H1 (cell line): ENCODE data around the gene ACTR3C. TPM values are rescaled to one million over a fixed set of nuclear protein-coding genes. Genes with fewer than 3 reads are reported as not detected.

Experiments used
- CTCF ChIA-PET: fragments of 300-600 bp; sonication (Branson Sonifier 250); formaldehyde crosslinking; loops from one replicate; lab custom pipeline; 2021; ENCODE audit not compliant: partially characterized antibody; lab: Charles Lee
- POLR2A ChIA-PET: fragments of 300-600 bp; sonication (Branson Sonifier 250); formaldehyde crosslinking; loops from one replicate; lab custom pipeline; 2021; ENCODE audit warnings: inconsistent platforms; ENCODE audit not compliant: partially characterized antibody; lab: Charles Lee
- DNase-seq, 2 experiments: peaks; one replicate each; pipeline versions ENCODE4 v3.0.0 to v3.0.0-alpha.2; 2010 to 2022; ENCODE audit warnings: low spot score in 2 of 2, low read depth in 1 of 2, mixed read lengths in 1 of 2
- FAIRE-seq: peaks from 2 replicates; lab custom pipeline; 2011; peaks lifted over from hg19 to GRCh38; lab: Jason Lieb, UNC
- H2AFZ ChIP-seq: 2 replicates; pipeline ENCODE4 v1.8.1; 2012; ENCODE audit warnings: low read length, inconsistent platforms
- H2AK5ac ChIP-seq: 2 replicates; pipeline ENCODE4 v1.6.1; 2013; ENCODE audit warnings: low read depth, low read length
- H2BK120ac ChIP-seq: replicated peaks from 2 replicates; pipeline ENCODE3; 2013; ENCODE audit warnings: low read depth, low read length, inconsistent platforms
- H2BK12ac ChIP-seq: 2 replicates; pipeline ENCODE4 v1.6.1; 2013; ENCODE audit warnings: low read depth, low read length
- H2BK15ac ChIP-seq: 2 replicates; pipeline ENCODE4 v1.6.1; 2013; ENCODE audit warnings: low read length
- H2BK20ac ChIP-seq: 2 replicates; pipeline ENCODE4 v1.6.1; 2013; ENCODE audit warnings: low read length
- H2BK5ac ChIP-seq: 2 replicates; pipeline ENCODE4 v1.6.1; 2013; ENCODE audit warnings: low read depth, low read length
- H3K14ac ChIP-seq: 2 replicates; pipeline ENCODE4 v1.6.1; 2013; ENCODE audit warnings: inconsistent platforms; ENCODE audit not compliant: insufficient read length
- H3K18ac ChIP-seq: 2 replicates; pipeline ENCODE4 v1.6.1; 2013; ENCODE audit warnings: low read length; ENCODE audit errors: extremely low read depth
- H3K23ac ChIP-seq: 2 replicates; pipeline ENCODE4 v1.6.1; 2013; ENCODE audit warnings: inconsistent platforms; ENCODE audit not compliant: insufficient read length
- H3K23me2 ChIP-seq: 2 replicates; pipeline ENCODE4 v1.6.1; 2013; ENCODE audit warnings: low read depth, low read length
- H3K27ac ChIP-seq: 2 replicates; pipeline ENCODE4 v1.6.1; 2011; ENCODE audit warnings: low read depth, low read length, inconsistent platforms
- H3K27me3 ChIP-seq, 4 experiments: replicated peaks in 1 of 4; 1 replicate in 1 of 4; 2 replicates in 3 of 4; pipeline versions ENCODE4 v1.6.1 to v1.8.1; 2011 to 2013; ENCODE audit warnings: low read length in 3 of 4, mild to moderate bottlenecking in 3 of 4, inconsistent platforms in 2 of 4, mixed read lengths in 2 of 4, moderate library complexity in 1 of 4; ENCODE audit not compliant: control insufficient read depth in 3 of 4, insufficient read depth in 3 of 4; ENCODE audit errors: extremely low read depth in 1 of 4
- H3K36me3 ChIP-seq, 4 experiments: 2 replicates each; pipeline versions ENCODE4 v1.6.1 to v1.8.1; 2011 to 2013; ENCODE audit warnings: mild to moderate bottlenecking in 4 of 4, low read length in 3 of 4, moderate library complexity in 2 of 4, control low read depth in 1 of 4, inconsistent platforms in 1 of 4; ENCODE audit not compliant: insufficient read depth in 4 of 4, control insufficient read depth in 2 of 4
- H3K4ac ChIP-seq: replicated peaks from 2 replicates; pipeline ENCODE3; 2013; ENCODE audit warnings: low read length, low read depth, mixed read lengths, inconsistent platforms; ENCODE audit not compliant: insufficient read length
- H3K4me1 ChIP-seq, 4 experiments: replicated peaks in 1 of 4; 1 replicate in 1 of 4; 2 replicates in 3 of 4; pipeline versions ENCODE4 v1.6.1 to v1.8.1; 2011 to 2013; ENCODE audit warnings: low read length in 3 of 4, inconsistent platforms in 2 of 4, mixed read lengths in 1 of 4; ENCODE audit not compliant: insufficient read depth in 4 of 4, control insufficient read depth in 3 of 4
- H3K4me2 ChIP-seq, 2 experiments: 2 replicates each; pipeline versions ENCODE4 v1.6.1 to v1.8.1; 2011 to 2013; ENCODE audit warnings: low read depth in 2 of 2, low read length in 2 of 2, control low read depth in 1 of 2, inconsistent platforms in 1 of 2, mild to moderate bottlenecking in 1 of 2; ENCODE audit not compliant: insufficient read depth in 1 of 2
- H3K4me3 ChIP-seq, 4 experiments: fragments of 200-600, 300-600 bp in 1 of 4; sonication (generic), shearing (Covaris generic), sonication (Bioruptor Twin) in 1 of 4; 2 replicates each; pipeline versions ENCODE4 v1.5.1 to v1.8.1; 2011 to 2016; ENCODE audit warnings: low read length in 4 of 4, low read depth in 3 of 4, control low read depth in 2 of 4, inconsistent platforms in 2 of 4, mild to moderate bottlenecking in 2 of 4, mixed read lengths in 1 of 4, moderate library complexity in 1 of 4; ENCODE audit not compliant: insufficient read depth in 2 of 4; ENCODE audit errors: extremely low read depth in 1 of 4
- H3K56ac ChIP-seq: replicated peaks from 2 replicates; pipeline ENCODE3; 2013; ENCODE audit warnings: low read depth, mild to moderate bottlenecking, mixed read lengths, low read length, inconsistent platforms; ENCODE audit not compliant: insufficient read length
- H3K79me1 ChIP-seq: 2 replicates; pipeline ENCODE4 v1.6.1; 2013; ENCODE audit warnings: low read depth, low read length, control low read depth
- H3K79me2 ChIP-seq, 2 experiments: 2 replicates each; pipeline versions ENCODE4 v1.6.1 to v1.8.1; 2012 to 2013; ENCODE audit warnings: low read length in 2 of 2, mild to moderate bottlenecking in 2 of 2, inconsistent platforms in 1 of 2; ENCODE audit not compliant: insufficient read depth in 2 of 2, control insufficient read depth in 1 of 2
- H3K9ac ChIP-seq, 4 experiments: replicated peaks in 1 of 4; 1 replicate in 1 of 4; 2 replicates in 3 of 4; pipeline versions ENCODE4 v1.6.1 to v1.8.1; 2011 to 2013; ENCODE audit warnings: low read depth in 3 of 4, low read length in 3 of 4, control low read depth in 2 of 4, mild to moderate bottlenecking in 2 of 4, moderate library complexity in 2 of 4, inconsistent platforms in 1 of 4; ENCODE audit errors: extremely low read depth in 1 of 4
- H3K9me3 ChIP-seq, 2 experiments: 2 replicates each; pipeline versions ENCODE4 v1.6.1 to v1.8.1; 2012 to 2013; ENCODE audit warnings: mild to moderate bottlenecking in 2 of 2, moderate library complexity in 2 of 2, control low read depth in 1 of 2, inconsistent platforms in 1 of 2, low read depth in 1 of 2, low read length in 1 of 2, mixed read lengths in 1 of 2; ENCODE audit not compliant: insufficient read depth in 2 of 2
- H4K20me1 ChIP-seq, 2 experiments: replicated peaks in 1 of 2; 2 replicates each; pipeline versions ENCODE3 to v1.8.1; 2011 to 2013; ENCODE audit warnings: inconsistent platforms in 2 of 2, low read length in 2 of 2, mild to moderate bottlenecking in 1 of 2; ENCODE audit not compliant: insufficient read depth in 2 of 2, control insufficient read depth in 1 of 2
- H4K5ac ChIP-seq: 2 replicates; pipeline ENCODE4 v1.6.1; 2013; ENCODE audit warnings: low read length, low read depth, mixed read lengths, inconsistent platforms; ENCODE audit not compliant: insufficient read length
- H4K8ac ChIP-seq: 2 replicates; pipeline ENCODE4 v1.8.0; 2013; ENCODE audit warnings: mild to moderate bottlenecking, moderate library complexity, low read length, inconsistent platforms; ENCODE audit not compliant: insufficient read depth; ENCODE audit errors: extremely low read depth
- H4K91ac ChIP-seq: replicated peaks from 2 replicates; pipeline ENCODE3; 2013; ENCODE audit warnings: low read length, mixed read lengths, inconsistent platforms; ENCODE audit not compliant: insufficient read length
- CHD1 ChIP-seq: IDR thresholded peaks from 2 replicates; pipeline ENCODE4 v1.6.1; 2012; ENCODE audit warnings: low read depth, low read length, improper control_type of control experiment
- NANOG ChIP-seq: IDR thresholded peaks from 2 replicates; pipeline ENCODE4 v1.6.1; 2011; ENCODE audit warnings: low read length, low read depth, mild to moderate bottlenecking, inconsistent platforms; ENCODE audit not compliant: insufficient read depth, poor library complexity, severe bottlenecking
- RBBP5 ChIP-seq: IDR thresholded peaks from 2 replicates; pipeline ENCODE4 v1.7.1; 2012; ENCODE audit warnings: low read depth, mild to moderate bottlenecking, inconsistent platforms, low read length, moderate library complexity, borderline replicate concordance
- TAF1 ChIP-seq: IDR thresholded peaks from 2 replicates; pipeline ENCODE4 v1.6.1; 2011; ENCODE audit warnings: mild to moderate bottlenecking, low read depth, low read length
- WGBS, 2 experiments: shearing (Covaris generic) in 1 of 2; methylation state at CpG; one replicate each; pipeline versions ENCODE4 v1.1.6 to v1.1.7; 2013 to 2015; ENCODE audit warnings: low lambda C conversion rate in 2 of 2, mixed read lengths in 2 of 2, inconsistent platforms in 1 of 2, low coverage in 1 of 2, missing lambda C conversion rate in 1 of 2; ENCODE audit not compliant: insufficient replicate concordance in 2 of 2, insufficient coverage in 1 of 2, insufficient read length in 1 of 2; ENCODE audit errors: extremely low coverage in 1 of 2, missing lambda C conversion rate in 1 of 2; 5-methylcytosine and 5-hydroxymethylcytosine counted together
- polyA plus RNA-seq, 7 experiments: library from polyadenylated mRNA; depleted of rRNA in 3 of 7; stranded (reverse) in 5 of 7; unstranded in 2 of 7; fragments of >200 nt in 5 of 7; fragments of 200-250 nt in 2 of 7; gene quantifications; 1 replicate in 5 of 7; 2 replicates in 1 of 7; 4 replicates in 1 of 7; pipeline versions ENCODE4 v1.2.1 to v1.2.3, GENCODE V29; 2011 to 2013; ENCODE audit warnings: missing spikeins in 2 of 7, mixed read lengths in 2 of 7
- total RNA-seq: library from RNA; stranded (reverse); fragmentation: NEBNext Ultra II Directional; extraction: Animal tissue kit (Norgen Biotek cat#: 25700); gene quantifications from 2 replicates; pipeline ENCODE4 v1.2.1, GENCODE V29; 2021

ACTR3C gene
- total and polyA plus RNA-seq, 2 of the 8 experiments (the other 6 are each of a cell fraction or from before 2014, with no cell fraction given), result 1.5 TPM; not detected in 1

DNA sequence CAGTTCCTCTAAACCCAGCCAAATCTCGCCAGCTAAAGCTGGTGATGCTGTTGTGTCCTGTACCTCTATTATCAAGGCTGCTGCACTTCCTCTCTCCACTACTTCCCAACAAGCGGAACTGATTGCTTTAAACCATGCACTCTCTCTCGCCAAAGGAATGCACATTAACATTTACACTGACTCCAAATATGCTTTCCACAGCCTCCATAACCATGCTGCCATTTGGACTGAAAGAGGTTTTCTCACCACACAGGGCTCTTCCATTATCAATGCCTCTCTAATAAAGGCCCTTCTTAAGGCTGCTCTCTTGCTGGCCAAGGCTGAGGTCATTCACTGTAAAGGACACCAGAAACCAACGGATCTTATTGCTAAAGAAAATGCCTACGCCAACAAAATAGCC is 11.6 kb downstream of the ACTR3C start:
- Histone ChIP-seq H4K5ac (no peak overlapping the region), H3K27ac (no peak overlapping the region)
- no peak for TF ChIP-seq RBBP5
- no peak for TF ChIP-seq TAF1
- no peak for TF ChIP-seq NANOG
- no peak for TF ChIP-seq CHD1

More for the DNA sequence above, 11.6 kb downstream of the ACTR3C start:
- CTCF ChIA-PET, result interaction anchor here (1.9 kb wide), 1 partner anchor 77 kb away, joined by 7 read pairs; no protein-coding TSS in a partner anchor
- Histone ChIP-seq H3K27me3 (peaks cover 0 to 6% (median 0%) of the 10 kb centered on the region in 4 experiments; a peak in 2 of 7 replicates), H3K4ac (no peak overlapping the region), H2BK5ac (no peak overlapping the region), H3K14ac (no peak overlapping the region), H3K4me3 (no peak overlapping the region), H2AFZ (no peak overlapping the region), H4K20me1 (no peaks in the 10 kb centered on the region), H3K4me2 (no peak overlapping the region), H3K4me1 (peaks cover 0 to 19% (median 8%) of the 10 kb centered on the region in 4 experiments; a peak in 6 of 7 replicates), H2BK120ac (no peak overlapping the region), H3K9ac (no peak overlapping the region), H3K56ac (no peak overlapping the region), H3K36me3 (no peaks in the 10 kb centered on the region), H2BK12ac (no peak overlapping the region), H4K91ac (no peak overlapping the region), H3K79me1 (no peaks in the 10 kb centered on the region), H2BK20ac (no peak overlapping the region; the same call in 1 of the 2 replicates), H2AK5ac (no peak overlapping the region), H4K8ac (no peak overlapping the region), H3K18ac (peak overlapping the region; percentile 26; the same call in 1 of the 2 replicates), H2BK15ac (no peak overlapping the region; the same call in 1 of the 2 replicates), H3K79me2 (no peaks in the 10 kb centered on the region), H3K23ac (peak overlapping the region; percentile 32), H3K23me2 (no peaks in the 10 kb centered on the region; the same call in 1 of the 2 replicates), H3K9me3 (0 out of 4 replicates have a peak, but pooled peaks cover 0 to 4% of the 10 kb centered on the region in 2 experiments)
- no peak for DNase-seq
- WGBS, 2 experiments, result 79% methylated on average over 5 of the region's 5 CpGs; no CpG with 5 or more reads in 1 of the 2 experiments
- FAIRE-seq, result no peak
- POLR2A ChIA-PET, result interaction anchor here (1.2 to 1.4 kb wide), 2 partner anchors 28 to 94 kb away, joined by 3 read pairs; a partner anchor contains a TSS
